Esophagus squamous epithelium (tissue), 4 donors: Measurements from ENCODE around the gene STAMBPL1.

ENCODE experiments used
- CTCF ChIP-seq, 6 experiments: fragments of 450-650 bp in 4 of 6; fragments of 200-600 bp in 2 of 6; sonication (generic) in 2 of 6; IDR thresholded peaks; one replicate each; pipeline ENCODE4 v1.5.1; 2016 to 2019; ENCODE audit warnings: antibody characterized with exemption in 6 of 6, mild to moderate bottlenecking in 4 of 6, moderate library complexity in 4 of 6
- POLR2A ChIP-seq, 4 donors: fragments of 450-650 bp; IDR thresholded peaks; one replicate each; pipeline ENCODE4 v1.6.1; 2017; ENCODE audit warnings: antibody characterized with exemption in 4 of 4, mild to moderate bottlenecking in 4 of 4, moderate library complexity in 3 of 4

- TF ChIP-seq POLR2A (IDR thresholded peaks at IDR 0.05) (no peak), CTCF (IDR thresholded peaks at IDR 0.05) (no peak)
These were observed 46.7 kb downstream of the STAMBPL1 start for GRCh38 chr10:88926566-88927415.
